OCI-LY3 (cell line): ENCODE data around the gene TOR1A.

Source experiments
- EZH2phosphoT487 ChIP-seq: fragments of 200-600 bp; shearing (Covaris generic); IDR thresholded peaks from 2 replicates; pipeline ENCODE4 v1.6.1; 2018; ENCODE audit warnings: antibody characterized with exemption, mixed run types, low read depth
- TF ChIP-seq, protein P1 (sequence below): fragments of 200-600, 300-600 bp; sonication (generic); IDR thresholded peaks from 2 replicates; pipeline ENCODE4 v1.5.1; 2014; ENCODE audit warnings: antibody characterized with exemption, low read length, low read depth

DNA sequence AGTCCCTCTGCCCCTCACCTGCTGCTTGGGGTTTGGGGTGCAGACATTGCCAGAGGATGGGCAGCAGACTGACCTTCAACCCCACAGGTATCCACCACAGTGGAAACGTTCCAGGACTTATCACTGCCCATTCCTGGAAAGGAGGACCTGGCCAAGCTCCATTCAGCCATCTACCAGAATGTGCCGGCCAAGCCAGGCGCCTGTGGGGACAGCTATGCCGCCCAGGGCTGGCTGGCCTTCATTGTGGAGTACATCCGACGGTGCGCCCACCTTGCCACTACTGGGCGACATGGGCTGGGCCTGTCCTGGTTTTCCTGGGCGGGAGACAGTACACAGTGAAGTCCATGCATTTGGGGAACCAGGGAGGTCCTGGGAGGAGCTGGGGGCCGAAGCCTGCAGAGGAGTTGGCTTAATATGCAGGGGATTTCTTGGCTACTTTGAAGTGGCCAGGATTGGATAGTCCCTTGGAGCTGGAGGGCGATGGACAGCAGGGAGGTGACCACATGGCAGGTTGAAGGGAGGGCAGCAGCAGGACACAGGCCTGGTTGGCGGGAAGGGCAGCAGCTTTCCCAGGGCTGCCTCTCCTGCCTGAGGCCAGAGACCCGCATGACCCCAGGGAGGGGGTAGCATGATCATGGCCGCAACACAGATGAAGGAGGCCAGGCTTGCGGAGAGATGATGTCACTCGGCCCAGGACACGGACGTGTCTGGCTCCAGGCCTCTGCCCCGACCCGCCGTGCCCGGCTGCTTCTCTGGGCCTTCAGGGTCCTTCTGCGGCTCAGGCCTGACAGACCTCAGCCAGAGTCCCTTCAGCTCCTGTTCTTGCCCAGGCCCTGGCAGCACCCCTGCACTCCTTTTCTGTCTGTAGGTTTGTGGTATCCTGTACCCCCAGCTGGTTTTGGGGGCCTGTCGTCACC lies 45.9 kb upstream of the TOR1A start:
- TF ChIP-seq, protein P1, sequence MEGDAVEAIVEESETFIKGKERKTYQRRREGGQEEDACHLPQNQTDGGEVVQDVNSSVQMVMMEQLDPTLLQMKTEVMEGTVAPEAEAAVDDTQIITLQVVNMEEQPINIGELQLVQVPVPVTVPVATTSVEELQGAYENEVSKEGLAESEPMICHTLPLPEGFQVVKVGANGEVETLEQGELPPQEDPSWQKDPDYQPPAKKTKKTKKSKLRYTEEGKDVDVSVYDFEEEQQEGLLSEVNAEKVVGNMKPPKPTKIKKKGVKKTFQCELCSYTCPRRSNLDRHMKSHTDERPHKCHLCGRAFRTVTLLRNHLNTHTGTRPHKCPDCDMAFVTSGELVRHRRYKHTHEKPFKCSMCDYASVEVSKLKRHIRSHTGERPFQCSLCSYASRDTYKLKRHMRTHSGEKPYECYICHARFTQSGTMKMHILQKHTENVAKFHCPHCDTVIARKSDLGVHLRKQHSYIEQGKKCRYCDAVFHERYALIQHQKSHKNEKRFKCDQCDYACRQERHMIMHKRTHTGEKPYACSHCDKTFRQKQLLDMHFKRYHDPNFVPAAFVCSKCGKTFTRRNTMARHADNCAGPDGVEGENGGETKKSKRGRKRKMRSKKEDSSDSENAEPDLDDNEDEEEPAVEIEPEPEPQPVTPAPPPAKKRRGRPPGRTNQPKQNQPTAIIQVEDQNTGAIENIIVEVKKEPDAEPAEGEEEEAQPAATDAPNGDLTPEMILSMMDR = no peak
- no peak for TF ChIP-seq EZH2phosphoT487
